HG03135 (cell line): ENCODE data around the gene RGS1.

Experiments
- ATAC-seq: cut with Tn5 transposase; IDR thresholded peaks from one replicate; pipeline ENCODE4 v1.9.1; 2021; ENCODE audit warnings: mild to moderate bottlenecking, moderate library complexity; ENCODE audit not compliant: unreplicated experiment

Gene RGS1

DNA sequence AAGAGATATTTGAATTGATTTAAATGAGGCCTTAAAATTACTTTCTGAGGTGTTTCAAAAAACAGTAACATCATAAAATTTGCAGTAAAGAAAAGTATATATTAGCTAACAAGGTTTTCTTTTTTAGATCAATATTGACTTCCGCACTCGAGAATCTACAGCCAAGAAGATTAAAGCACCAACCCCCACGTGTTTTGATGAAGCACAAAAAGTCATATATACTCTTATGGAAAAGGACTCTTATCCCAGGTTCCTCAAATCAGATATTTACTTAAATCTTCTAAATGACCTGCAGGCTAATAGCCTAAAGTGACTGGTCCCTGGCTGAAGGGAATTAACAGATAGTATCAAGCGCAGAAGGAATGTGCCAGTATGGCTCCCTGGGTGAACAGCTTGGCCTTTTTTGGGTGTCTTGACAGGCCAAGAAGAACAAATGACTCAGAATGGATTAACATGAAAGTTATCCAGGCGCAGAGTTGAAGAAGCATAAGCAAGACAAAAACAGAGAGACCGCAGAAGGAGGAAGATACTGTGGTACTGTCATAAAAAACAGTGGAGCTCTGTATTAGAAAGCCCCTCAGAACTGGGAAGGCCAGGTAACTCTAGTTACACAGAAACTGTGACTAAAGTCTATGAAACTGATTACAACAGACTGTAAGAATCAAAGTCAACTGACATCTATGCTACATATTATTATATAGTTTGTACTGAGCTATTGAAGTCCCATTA is 3.6 kb downstream of the RGS1 start:
- no peak for ATAC-seq

- ATAC-seq: peak; percentile 30
Measured at GRCh38 chr1:192580351-192580962, 4.9 kb downstream of the RGS1 start.

- no peak for ATAC-seq
Measured at GRCh38 chr1:192581131-192581927, 5.8 kb downstream of the RGS1 start.

DNA sequence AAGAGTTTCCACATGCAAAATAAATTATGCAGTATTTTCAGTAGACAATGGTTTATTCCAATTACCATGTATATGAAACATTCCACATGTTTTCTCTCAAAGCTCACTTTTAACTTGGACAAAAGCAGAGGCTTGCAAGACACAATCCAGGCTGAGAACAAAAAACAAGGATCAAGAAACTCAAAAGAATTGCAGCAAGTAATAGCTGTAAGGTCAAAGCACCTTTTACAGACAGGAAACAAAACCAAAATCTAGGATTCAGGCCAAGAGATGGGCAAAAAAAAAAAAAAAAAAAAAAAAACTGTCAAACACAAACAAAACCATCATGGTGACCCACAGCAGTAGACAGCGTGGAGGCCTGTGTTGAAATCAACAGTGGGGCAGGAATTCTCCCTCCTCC is 9.3 kb downstream of the RGS1 start:
- no peak for ATAC-seq

DNA sequence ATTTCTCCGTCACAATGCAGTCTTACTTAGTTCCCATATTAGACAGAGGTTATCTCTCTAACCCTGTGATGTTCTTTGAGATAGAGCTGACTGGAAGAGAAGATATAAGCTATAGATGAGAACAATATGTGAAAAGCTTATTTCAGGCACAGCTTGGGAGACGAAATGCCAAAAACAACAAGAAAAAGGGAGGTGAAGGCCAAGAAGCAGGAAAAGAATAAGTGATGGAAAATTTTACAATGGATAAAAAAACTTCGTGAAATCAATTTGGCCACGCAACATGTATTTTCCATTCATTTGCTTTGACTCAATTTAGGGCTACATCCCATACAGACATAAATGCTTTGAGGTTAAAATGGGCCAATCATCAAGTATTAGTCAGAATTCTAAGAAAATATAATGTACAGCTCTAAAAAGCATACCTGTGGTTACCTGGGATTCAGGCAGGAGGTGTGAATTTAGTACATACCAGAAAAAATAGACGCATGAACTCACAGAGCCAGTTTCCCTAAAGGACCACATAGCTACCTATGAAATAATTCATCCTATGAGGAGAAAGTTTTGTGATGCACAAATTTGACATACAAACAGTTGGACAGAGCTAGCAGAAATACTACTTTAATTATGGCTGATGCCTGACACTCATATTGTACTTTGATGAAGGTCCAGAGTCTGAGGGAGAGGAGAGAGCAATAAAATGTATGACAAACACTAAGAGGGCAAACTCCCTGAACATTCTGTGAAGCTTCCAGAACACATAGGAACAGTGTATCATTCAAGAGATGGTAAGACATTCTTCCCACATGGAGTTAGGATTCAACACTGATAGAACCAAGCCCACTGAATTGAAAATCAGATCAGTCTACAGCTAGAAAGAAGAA is 12.1 kb downstream of the RGS1 start:
- ATAC-seq: no peak

- ATAC-seq: no peak
Measured at GRCh38 chr1:192588546-192588945, 13.0 kb downstream of the RGS1 start.

- ATAC-seq: no peak
Measured at GRCh38 chr1:192589813-192590212, 14.2 kb downstream of the RGS1 start.

DNA sequence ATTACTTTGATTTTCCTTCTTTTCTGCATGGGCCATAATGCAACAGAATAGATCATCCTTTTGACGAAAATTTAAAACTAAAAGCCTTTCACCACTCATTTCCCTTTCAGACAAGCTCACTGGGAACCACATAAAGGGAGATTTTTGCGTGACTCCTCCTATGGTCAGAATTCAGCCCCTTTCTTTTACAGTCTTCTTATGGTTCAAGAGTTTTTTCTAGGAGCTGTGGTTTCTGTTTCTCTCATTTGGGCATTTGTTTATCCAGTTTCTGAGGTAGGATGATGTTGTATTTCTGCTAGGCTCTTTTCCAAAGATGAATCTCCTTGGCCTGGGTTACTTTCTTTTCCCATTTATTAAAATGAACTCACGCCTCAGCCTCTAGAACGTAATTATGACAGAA is 16.9 kb downstream of the RGS1 start:
- ATAC-seq: no peak

DNA sequence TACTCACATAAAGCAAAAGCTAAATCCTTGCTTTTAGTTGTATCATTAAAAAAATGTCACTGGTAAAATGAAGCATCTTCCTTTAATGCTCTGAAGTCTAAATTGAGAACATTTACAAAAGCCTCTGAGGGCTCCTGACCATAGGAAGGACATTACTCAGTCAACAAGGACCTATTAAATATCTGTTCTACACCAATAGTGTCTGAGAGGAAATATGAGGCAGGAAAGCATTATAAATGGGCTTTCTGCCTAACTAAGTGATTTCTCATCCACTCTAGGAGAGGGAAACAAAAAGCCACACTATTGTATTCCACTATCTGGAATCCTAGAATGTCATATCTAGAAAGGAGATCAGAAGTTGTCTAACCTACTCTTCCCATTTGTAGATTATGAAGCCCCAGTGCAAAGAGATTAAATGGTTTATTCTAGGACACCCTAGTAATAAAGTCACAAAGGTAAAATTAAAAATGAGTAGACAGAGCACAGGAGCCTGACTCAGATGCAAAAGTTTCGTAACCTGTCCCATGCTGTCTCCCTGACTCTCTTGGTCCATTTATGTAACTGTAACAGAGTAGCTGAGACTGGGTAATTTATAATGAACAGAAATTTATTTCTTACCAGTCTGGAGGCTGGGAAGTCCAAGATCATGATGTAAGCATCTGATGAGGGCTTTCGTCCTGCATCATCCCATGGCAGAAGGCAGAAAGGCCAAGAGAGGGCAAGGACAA is 17.6 kb downstream of the RGS1 start:
- ATAC-seq: no peak

- ATAC-seq: no peak
Measured at GRCh38 chr1:192595299-192595698, 19.7 kb downstream of the RGS1 start.

DNA sequence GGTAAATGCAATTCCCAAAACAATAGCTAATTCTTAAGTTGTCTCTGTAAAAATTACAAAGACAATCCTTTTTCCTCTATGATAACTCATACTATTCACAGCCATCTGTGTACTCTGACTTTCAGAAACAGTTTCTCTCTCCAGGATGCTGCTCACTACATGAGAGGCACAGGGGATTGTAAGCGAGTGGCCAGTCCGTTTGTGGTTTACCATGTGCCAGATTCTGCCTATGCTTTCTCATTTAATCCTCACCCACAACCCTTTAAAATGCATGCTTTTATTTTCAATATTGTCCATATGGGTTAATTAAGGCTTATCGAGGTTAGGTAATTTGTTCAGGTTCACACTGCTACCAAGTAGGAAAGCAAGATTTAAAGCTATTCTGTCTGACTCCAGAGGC is 23.0 kb downstream of the RGS1 start:
- no peak for ATAC-seq

- no peak for ATAC-seq
Measured at GRCh38 chr1:192600275-192600674, 24.7 kb downstream of the RGS1 start.

- ATAC-seq: peak; percentile 47
Measured at GRCh38 chr1:192601143-192601542, 25.6 kb downstream of the RGS1 start.

DNA sequence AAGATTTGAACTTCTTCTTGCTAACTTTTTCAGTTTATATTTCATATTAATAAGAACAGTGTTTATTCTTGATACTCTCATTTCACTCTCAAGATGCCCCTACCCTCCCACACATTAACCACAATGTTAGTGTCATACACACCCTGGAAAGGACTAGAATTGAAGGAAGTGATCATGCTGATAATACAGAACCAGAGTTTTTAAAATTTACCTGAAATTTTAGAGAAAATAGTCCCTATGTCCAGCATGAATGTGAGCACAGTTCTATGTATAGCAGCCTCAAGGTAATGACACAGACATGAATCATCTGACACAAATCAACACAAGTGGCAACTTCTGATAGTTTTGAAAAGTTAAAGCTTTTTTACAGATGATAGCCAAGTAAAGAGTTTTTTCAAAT is 26.0 kb downstream of the RGS1 start:
- no peak for ATAC-seq

- peak; percentile 34 for ATAC-seq
Measured at GRCh38 chr1:192602757-192603156, 27.2 kb downstream of the RGS1 start.

DNA sequence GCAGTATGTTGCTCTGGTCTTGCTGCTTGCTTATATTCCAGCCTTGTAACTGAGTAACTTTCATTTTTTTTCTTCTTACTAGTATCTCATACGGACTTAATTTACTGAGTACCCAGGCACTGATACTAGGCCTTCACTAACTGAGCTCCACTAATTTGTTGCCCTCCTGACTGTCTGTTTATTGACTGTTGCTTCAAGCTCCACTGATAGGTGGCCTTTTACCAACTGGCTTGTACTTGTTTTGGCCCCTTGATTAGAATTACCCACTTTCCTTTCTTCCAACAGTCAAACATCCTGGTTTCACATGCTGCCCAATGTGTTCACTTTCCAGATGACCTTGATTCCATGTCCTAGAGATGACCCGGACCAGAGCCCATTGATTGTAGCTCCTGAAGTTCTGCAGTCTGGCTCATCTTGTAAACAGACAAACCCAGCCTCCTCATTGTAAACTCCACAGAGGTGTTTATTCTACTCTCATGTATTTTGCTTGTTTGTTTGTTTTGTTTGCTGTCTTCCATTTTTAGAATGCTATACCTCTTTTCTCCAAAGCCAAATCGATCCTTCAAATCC is 27.7 kb downstream of the RGS1 start:
- no peak for ATAC-seq

DNA sequence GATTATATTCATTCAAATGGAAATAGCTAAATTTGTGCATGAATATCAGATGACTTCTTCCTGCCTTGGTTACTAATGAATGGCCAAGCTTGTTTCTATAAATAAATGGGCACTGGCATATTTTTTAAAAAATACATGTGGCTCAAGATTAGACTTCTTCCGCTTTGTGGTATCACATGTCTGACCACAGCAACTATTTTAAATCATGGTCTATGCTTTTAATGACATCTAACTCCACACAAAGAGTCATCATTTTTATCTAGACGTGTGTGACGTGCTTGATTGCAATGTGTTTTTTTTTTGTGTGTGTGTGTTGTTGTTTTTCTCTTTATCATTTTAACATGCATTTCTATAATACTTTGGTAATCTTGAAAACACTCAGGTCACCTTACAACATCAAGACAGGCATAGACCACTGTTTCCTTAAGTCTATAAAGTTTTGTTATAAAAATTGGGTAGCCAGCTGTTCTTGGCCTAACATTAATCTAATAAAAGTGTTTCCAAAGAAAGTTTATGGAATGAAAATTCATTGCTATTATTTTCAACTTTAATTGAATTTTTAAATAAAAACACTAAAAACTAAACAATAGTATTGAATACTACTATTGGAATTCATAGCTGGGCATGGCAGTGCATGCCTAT is 29.5 kb downstream of the RGS1 start:
- peak; percentile 26 for ATAC-seq

GRCh38 chr1:192608671-192609070 is 33.1 kb downstream of the RGS1 start:
- ATAC-seq: no peak
